ENCODE data around the gene RNLS.
A peak's percentile ranks its signal among the peaks of the same experiment; 100 is the strongest.

Gene RNLS

GRCh38 chr10:88442716-88443115 lies 140.4 kb downstream of the RNLS start:
- no peak for TF ChIP-seq CTCF (conservative IDR thresholded peaks at IDR 0.05; ENCODE audit: low read depth)
- H3K27ac ChIP-seq, result no peak overlapping the region
- no peak for DNase-seq (ENCODE audit: low spot score)
- ChIA-PET POLR2A (ENCODE audit: low non-redundant PET) (no interaction called here), CTCF (interaction anchor here (0.7 kb wide), 1 partner anchor 1055 kb away, joined by 3 read pairs; no protein-coding TSS in a partner anchor)

GRCh38 chr10:88440541-88440940 lies 142.6 kb downstream of the RNLS start:
- no peak overlapping the region for H3K27ac ChIP-seq
- ChIA-PET CTCF (no interaction called here), POLR2A (ENCODE audit: low non-redundant PET) (no interaction called here)
- TF ChIP-seq CTCF (conservative IDR thresholded peaks at IDR 0.05; ENCODE audit: low read depth), result no peak
- DNase-seq (ENCODE audit: low spot score), result no peak

GRCh38 chr10:88439932-88440331 lies 143.2 kb downstream of the RNLS start:
- TF ChIP-seq CTCF (conservative IDR thresholded peaks at IDR 0.05; ENCODE audit: low read depth), result no peak
- no peak for DNase-seq (ENCODE audit: low spot score)
- CTCF ChIA-PET, result no interaction called here
- POLR2A ChIA-PET (ENCODE audit: low non-redundant PET), result no interaction called here
- H3K27ac ChIP-seq, result no peak overlapping the region

- ChIA-PET POLR2A (ENCODE audit: low non-redundant PET) (no interaction called here), CTCF (interaction anchor here (0.7 kb wide), 1 partner anchor 230 kb away, joined by 3 read pairs; no protein-coding TSS in a partner anchor)
- no peak for TF ChIP-seq CTCF (conservative IDR thresholded peaks at IDR 0.05; ENCODE audit: low read depth)
- DNase-seq (ENCODE audit: low spot score), result peak; percentile 70
- H3K27ac ChIP-seq, result no peak overlapping the region
Measured at GRCh38 chr10:88437411-88437810, 145.7 kb downstream of the RNLS start.

GRCh38 chr10:88433565-88434186 lies 149.4 kb downstream of the RNLS start:
- no peak overlapping the region for H3K27ac ChIP-seq
- no peak for TF ChIP-seq CTCF (conservative IDR thresholded peaks at IDR 0.05; ENCODE audit: low read depth)
- ChIA-PET CTCF (no interaction called here), POLR2A (ENCODE audit: low non-redundant PET) (no interaction called here)
- DNase-seq (ENCODE audit: low spot score), result no peak

- H3K27ac ChIP-seq, result no peak overlapping the region
- DNase-seq (ENCODE audit: low spot score), result no peak
- CTCF ChIA-PET, result interaction anchor here (0.6 to 0.7 kb wide), 2 partner anchors 16 to 27 kb away, joined by 3 to 4 read pairs; no protein-coding TSS in a partner anchor
- no peak for TF ChIP-seq CTCF (conservative IDR thresholded peaks at IDR 0.05; ENCODE audit: low read depth)
- POLR2A ChIA-PET (ENCODE audit: low non-redundant PET), result no interaction called here
Measured at GRCh38 chr10:88431103-88431502, 152.0 kb downstream of the RNLS start.
